Erythroblast (primary cell): ENCODE measurements around the gene PIF1.

Experiments
- GATA1 ChIP-seq: IDR thresholded peaks from 2 replicates; pipeline ENCODE4 v1.6.1; 2011; ENCODE audit warnings: low read depth, mild to moderate bottlenecking, control low read depth, low read length, moderate library complexity
- POLR2A ChIP-seq: IDR thresholded peaks from 2 replicates; pipeline ENCODE4 v1.6.1; 2011; ENCODE audit warnings: mild to moderate bottlenecking, low read length

GRCh38 chr15:64780600-64781156 lies 44.8 kb downstream of the PIF1 start:
- TF ChIP-seq POLR2A (no peak), GATA1 (no peak)
